B cell (primary cell): Measurements from ENCODE around the gene ZNF423. TPM values are rescaled to one million over a fixed set of nuclear protein-coding genes. Genes with fewer than 3 reads are reported as not detected.

ENCODE experiments used
- ATAC-seq: fragments of 200-7000 bp; cut with Tn5 transposase; one replicate; pipeline ENCODE4 v1.10.0; 2021; ENCODE audit warnings: low read depth, mild to moderate bottlenecking, moderate number of reproducible peaks, moderate library complexity
- CTCF ChIA-PET: fragments of 350-600 bp; sonication (Branson Sonifier 250); formaldehyde crosslinking; loops from one replicate; lab custom pipeline; 2021; ENCODE audit warnings: antibody characterized with exemption, inconsistent platforms; lab: Charles Lee
- POLR2A ChIA-PET: fragments of 350-600 bp; sonication (Branson Sonifier 250); formaldehyde crosslinking; loops from one replicate; lab custom pipeline; 2021; ENCODE audit warnings: antibody characterized with exemption; lab: Charles Lee
- DNase-seq: peaks from one replicate; pipeline ENCODE4 v3.0.0; 2013
- H2AFZ ChIP-seq: 2 replicates; pipeline ENCODE4 v1.6.1; 2012; ENCODE audit warnings: mild to moderate bottlenecking, low read depth, low read length; ENCODE audit not compliant: insufficient read depth, poor library complexity, severe bottlenecking
- H3K27ac ChIP-seq, 2 donors: 1 replicate in 1 of 2; 2 replicates in 1 of 2; pipeline ENCODE4 v1.5.1; 2012 to 2013; ENCODE audit warnings: low read length in 2 of 2, mild to moderate bottlenecking in 2 of 2, moderate library complexity in 1 of 2
- H3K27me3 ChIP-seq, 4 experiments: fragments of 200-600 bp in 1 of 4; sonication (generic) in 1 of 4; replicated peaks in 1 of 4; 1 replicate in 2 of 4; 2 replicates in 2 of 4; pipeline versions ENCODE4 v1.6.1 to v1.7.0; 2013 to 2016; ENCODE audit warnings: low read length in 3 of 4, mild to moderate bottlenecking in 2 of 4, mixed read lengths in 1 of 4, moderate library complexity in 1 of 4; ENCODE audit not compliant: insufficient read depth in 4 of 4, control insufficient read depth in 3 of 4; ENCODE audit errors: control extremely low read depth in 1 of 4
- H3K36me3 ChIP-seq, 2 experiments: replicated peaks in 1 of 2; 1 replicate in 1 of 2; 2 replicates in 1 of 2; pipeline versions ENCODE4 v1.6.1 to v1.7.1; 2013; ENCODE audit warnings: low read length in 1 of 2; ENCODE audit not compliant: insufficient read depth in 2 of 2, control insufficient read depth in 1 of 2; ENCODE audit errors: control extremely low read depth in 1 of 2, extremely low read depth in 1 of 2
- H3K4me1 ChIP-seq, 2 donors: fragments of 200-600 bp in 1 of 2; sonication (generic) in 1 of 2; 1 replicate in 1 of 2; 2 replicates in 1 of 2; pipeline versions ENCODE4 v1.5.1 to v1.6.1; 2013 to 2017; ENCODE audit warnings: low read length in 2 of 2; ENCODE audit not compliant: control insufficient read depth in 2 of 2, insufficient read depth in 2 of 2
- H3K4me2 ChIP-seq: replicated peaks from 2 replicates; pipeline ENCODE3; 2012; ENCODE audit warnings: mild to moderate bottlenecking, low read depth, low read length; ENCODE audit not compliant: poor library complexity, severe bottlenecking
- H3K4me3 ChIP-seq, 5 experiments: fragments of 200-600 bp in 1 of 5; sonication (generic) in 1 of 5; 1 replicate in 3 of 5; 2 replicates in 2 of 5; pipeline versions ENCODE4 v1.5.1 to v1.7.0; 2011 to 2016; ENCODE audit warnings: low read length in 4 of 5, mild to moderate bottlenecking in 4 of 5, low read depth in 2 of 5, control low read depth in 1 of 5, moderate library complexity in 1 of 5; ENCODE audit not compliant: insufficient read depth in 1 of 5; ENCODE audit errors: control extremely low read depth in 1 of 5, extremely low read depth in 1 of 5
- H3K79me2 ChIP-seq: fragments of 200-600 bp; sonication (generic); one replicate; pipeline ENCODE4 v1.6.0; 2016; ENCODE audit warnings: low read length; ENCODE audit not compliant: control insufficient read depth, insufficient read depth
- H3K9ac ChIP-seq: fragments of 200-600 bp; sonication (generic); 2 replicates; pipeline ENCODE4 v1.6.1; 2017; ENCODE audit warnings: mild to moderate bottlenecking, low read length, moderate library complexity
- H3K9me3 ChIP-seq, 3 donors: one replicate each; pipeline versions ENCODE4 v1.6.1 to v1.7.1; 2013; ENCODE audit warnings: low read length in 2 of 3; ENCODE audit not compliant: control insufficient read depth in 2 of 3, insufficient read depth in 1 of 3; ENCODE audit errors: control extremely low read depth in 1 of 3
- H4K20me1 ChIP-seq: 2 replicates; pipeline ENCODE4 v1.6.0; 2012; ENCODE audit warnings: mild to moderate bottlenecking, low read length; ENCODE audit not compliant: insufficient read depth, control insufficient read depth, poor library complexity, severe bottlenecking
- H3K27ac Mint-ChIP-seq: one replicate; pipeline ENCODE4 v1.8.0; 2021; ENCODE audit warnings: mixed read lengths
- H3K27me3 Mint-ChIP-seq: one replicate; pipeline ENCODE4 v1.8.0; 2021; ENCODE audit warnings: mixed read lengths
- H3K4me1 Mint-ChIP-seq: one replicate; pipeline ENCODE4 v1.8.0; 2021; ENCODE audit warnings: mixed read lengths
- H3K4me3 Mint-ChIP-seq: one replicate; pipeline ENCODE4 v1.8.0; 2021; ENCODE audit warnings: mixed read lengths
- H3K9me3 Mint-ChIP-seq: one replicate; pipeline ENCODE4 v1.8.0; 2022; ENCODE audit warnings: mixed read lengths; ENCODE audit not compliant: insufficient read depth
- CTCF ChIP-seq: fragments of 200-600 bp; IDR thresholded peaks from one replicate; pipeline ENCODE4 v1.8.0; 2022; ENCODE audit warnings: antibody characterized with exemption, mild to moderate bottlenecking
- EZH2 ChIP-seq: IDR thresholded peaks from 2 replicates; pipeline ENCODE4 v1.6.1; 2012; ENCODE audit warnings: borderline replicate concordance, low read depth, mild to moderate bottlenecking, moderate library complexity, low read length; ENCODE audit not compliant: insufficient read depth, poor library complexity, severe bottlenecking
- WGBS: methylation state at CpG from one replicate; pipeline ENCODE4 v1.1.5; 2013; ENCODE audit warnings: missing lambda C conversion rate; ENCODE audit not compliant: insufficient coverage; 5-methylcytosine and 5-hydroxymethylcytosine counted together
- intact Hi-C: fragments of 100-400 bp; cut with micrococcal nuclease; formaldehyde crosslinking; loops from one replicate; pipeline ENCODE4 v1.10.0; 2022
- polyA plus RNA-seq: library from polyadenylated mRNA; depleted of rRNA; stranded (reverse); fragments of >200 nt; gene quantifications from 2 replicates; pipeline ENCODE4 v1.2.3, GENCODE V29; 2012
- small RNA-seq: library from RNA; depleted of rRNA; stranded (forward); fragments of <200 nt; gene quantifications from one replicate; pipeline ENCODE3, GENCODE V24; 2012; ENCODE audit warnings: low replicate concordance, low read depth; ENCODE audit not compliant: insufficient read length
- total RNA-seq, 2 donors: library from RNA; stranded (reverse); fragments of 120-200 nt in 1 of 2; gene quantifications; 1 replicate in 1 of 2; 2 replicates in 1 of 2; pipeline versions ENCODE4 v1.2.3 to v1.2.4, GENCODE V29; 2013 to 2022

The ZNF423 gene
- total and polyA plus RNA-seq, 2 donors (not counting 1 experiment from before 2014, with no cell fraction given): not detected

- no peak for TF ChIP-seq CTCF
- no peak for TF ChIP-seq EZH2
- Mint-ChIP-seq H3K4me3 (no peak overlapping the region), H3K27me3 (peaks cover 7% of the 10 kb centered on the region), H3K27ac (no peak overlapping the region), H3K9me3 (no peaks in the 10 kb centered on the region), H3K4me1 (peaks cover 26% of the 10 kb centered on the region)
- DNase-seq: no peak
- POLR2A ChIA-PET: no interaction called here
- no peak overlapping the region for H3K27ac ChIP-seq
- 86% methylated on average over 4 of the region's 4 CpGs for WGBS
- H3K4me3 ChIP-seq: no peak overlapping the region
- no peaks in the 10 kb centered on the region for H3K9me3 ChIP-seq
- H3K36me3 ChIP-seq: no peaks in the 10 kb centered on the region
- ATAC-seq: no peak
- peaks cover 18 to 19% of the 10 kb centered on the region in 2 donors for H3K4me1 ChIP-seq
- H3K9ac ChIP-seq: no peak overlapping the region
- CTCF ChIA-PET: no interaction called here
- no peak overlapping the region for H2AFZ ChIP-seq
- H3K4me2 ChIP-seq: no peak overlapping the region
- H3K27me3 ChIP-seq: no peaks in the 10 kb centered on the region
- H3K79me2 ChIP-seq: no peaks in the 10 kb centered on the region
- intact Hi-C loops: no loop called here
- no peaks in the 10 kb centered on the region for H4K20me1 ChIP-seq
These were observed 416.2 kb downstream of the ZNF423 start for GRCh38 chr16:49439676-49440075.

- no peak overlapping the region for H3K4me3 Mint-ChIP-seq
- no peaks in the 10 kb centered on the region for H3K36me3 ChIP-seq
- H3K27me3 ChIP-seq: no peaks in the 10 kb centered on the region
- H3K4me1 ChIP-seq: peaks cover 18 to 19% of the 10 kb centered on the region in 2 donors
- TF ChIP-seq EZH2 (no peak), CTCF (no peak)
- POLR2A ChIA-PET: no interaction called here
- H3K27me3 Mint-ChIP-seq: peaks cover 11% of the 10 kb centered on the region
- H3K9me3 ChIP-seq: no peaks in the 10 kb centered on the region
- no peak overlapping the region for H3K9ac ChIP-seq
- no peak for ATAC-seq
- H3K4me3 ChIP-seq: no peak overlapping the region
- H3K79me2 ChIP-seq: no peaks in the 10 kb centered on the region
- H4K20me1 ChIP-seq: no peaks in the 10 kb centered on the region
- no peak overlapping the region for H3K27ac Mint-ChIP-seq
- no peak overlapping the region for H3K27ac ChIP-seq
- H3K4me2 ChIP-seq: no peak overlapping the region
- CTCF ChIA-PET: no interaction called here
- no peaks in the 10 kb centered on the region for H3K9me3 Mint-ChIP-seq
- peaks cover 26% of the 10 kb centered on the region for H3K4me1 Mint-ChIP-seq
- 92% methylated on average over 7 of the region's 7 CpGs for WGBS
- no peak overlapping the region for H2AFZ ChIP-seq
- intact Hi-C loops: no loop called here
- DNase-seq: no peak
These were observed 416.9 kb downstream of the ZNF423 start for GRCh38 chr16:49439050-49439449.

Small RNA genes within 50 kb of the gene (small RNA-seq; reads per million reads assigned to genes)
- gene MRPS21P7: not detected
- not detected for gene MRPS21P8

Other genes starting within 250 kb of the ZNF423 start
- gene CNEP1R1, start 169.1 kb upstream of the ZNF423 start, total RNA-seq: 32.9 and 36.9 TPM in 2 replicates
- gene CNEP1R1, start 169.1 kb upstream of the ZNF423 start, polyA plus RNA-seq: 16.6 and 18.6 TPM in 2 replicates
- 21.0 and 21.2 TPM in 2 replicates for gene HEATR3, start 209.9 kb upstream of the ZNF423 start, total RNA-seq
- gene HEATR3, start 209.9 kb upstream of the ZNF423 start, polyA plus RNA-seq: 17.2 and 18.0 TPM in 2 replicates